Measurements from ENCODE around the gene GREB1. TPM values are rescaled to one million over a fixed set of nuclear protein-coding genes. Genes with fewer than 3 reads are reported as not detected.

The GREB1 gene
- total RNA-seq, 1 donor from 2014 or later, result 0.05 TPM

DNA sequence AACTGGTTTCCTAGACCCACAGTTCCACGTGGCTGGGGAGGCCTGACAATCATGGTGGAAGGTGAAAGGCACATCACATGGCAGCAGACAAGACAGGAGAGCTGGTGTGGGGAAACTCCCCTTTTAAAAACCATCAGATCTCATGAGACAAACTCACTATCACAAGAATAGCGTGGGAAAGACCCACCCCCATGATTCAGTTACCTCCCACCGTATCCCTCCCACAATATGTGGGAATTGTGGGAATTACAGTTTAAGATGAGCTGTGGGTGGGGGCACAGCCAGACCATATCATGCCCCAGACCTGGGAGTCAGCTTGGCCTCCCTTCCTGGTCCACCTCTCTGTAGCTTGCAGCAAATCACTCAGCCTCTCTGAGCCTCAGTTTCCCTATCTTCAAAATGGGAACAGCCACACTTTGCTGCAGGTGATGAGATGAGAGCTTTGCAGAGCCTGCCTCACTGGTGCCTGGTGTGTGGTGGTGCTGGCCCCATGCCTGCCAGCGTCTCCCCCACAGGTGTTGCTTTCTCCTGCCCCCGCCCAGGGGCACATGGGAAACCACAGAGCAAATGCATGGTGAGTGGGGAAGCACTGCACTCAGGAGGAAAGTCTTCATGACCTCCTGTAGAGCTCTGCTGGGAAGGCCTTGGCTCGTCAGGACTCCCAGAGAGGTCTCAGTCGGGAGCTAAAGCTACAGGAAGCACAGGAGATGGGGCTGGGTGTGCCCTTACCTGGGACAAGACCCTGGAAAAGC, 31.1 kb downstream of the GREB1 start:
- Mint-ChIP-seq H3K36me3 (ENCODE audit: low read depth) (no peaks in the 10 kb centered on the region), H3K4me3 (no peak overlapping the region), H3K27ac (no peak overlapping the region), H3K9me3 (no peaks in the 10 kb centered on the region), H3K27me3 (peaks cover 7% of the 10 kb centered on the region), H3K4me1 (no peaks in the 10 kb centered on the region)
- no peak for DNase-seq
- intact Hi-C loops (cut with micrococcal nuclease), result no loop called here

DNA sequence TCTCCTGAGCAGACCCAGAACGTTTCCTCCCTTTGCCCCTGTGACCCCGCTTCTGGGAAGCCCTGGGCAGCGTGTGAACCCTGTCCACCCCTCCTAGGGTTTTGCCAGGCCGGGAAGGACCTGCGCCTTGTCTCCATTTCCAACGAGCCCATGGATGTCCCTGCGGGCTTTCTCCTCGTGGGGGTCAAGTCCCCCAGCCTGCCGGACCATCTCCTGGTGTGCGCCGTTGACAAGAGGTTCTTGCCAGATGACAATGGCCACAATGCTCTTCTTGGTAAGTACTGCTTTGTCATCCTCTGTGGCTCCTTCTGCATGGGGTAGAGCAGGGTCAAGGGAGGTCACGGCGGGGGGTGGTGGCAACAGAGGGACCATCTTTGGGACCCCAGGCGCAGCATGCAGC, 32.5 kb downstream of the GREB1 start:
- no peaks in the 10 kb centered on the region for H3K36me3 Mint-ChIP-seq (ENCODE audit: low read depth)

DNA sequence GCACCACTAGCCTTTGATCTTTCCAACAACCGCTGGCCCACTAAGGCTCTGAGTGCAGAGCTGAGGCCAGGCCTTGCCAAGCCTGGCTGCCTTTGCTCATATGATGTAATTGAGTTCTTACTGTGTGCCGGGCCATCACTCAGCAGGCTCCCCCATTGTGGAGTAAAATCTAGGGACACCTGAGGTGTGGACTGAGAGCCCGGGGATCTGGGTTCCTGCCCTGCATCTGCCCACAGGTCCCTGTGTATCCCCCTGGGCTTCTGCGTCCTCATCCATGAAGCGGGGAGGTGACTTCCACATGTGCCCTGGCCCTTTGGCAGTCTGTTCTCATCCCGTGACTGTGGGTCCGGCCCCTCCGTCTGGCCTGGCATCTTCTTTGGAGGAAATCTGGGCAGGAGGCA, 33.8 kb downstream of the GREB1 start:
- no peak overlapping the region for H3K4me3 Mint-ChIP-seq
- DNase-seq, result no peak

More for the DNA sequence above, 32.5 kb downstream of the GREB1 start:
- H3K4me1 Mint-ChIP-seq, result no peaks in the 10 kb centered on the region
- peaks cover 7% of the 10 kb centered on the region for H3K27me3 Mint-ChIP-seq
- no peak overlapping the region for H3K27ac Mint-ChIP-seq
- DNase-seq, result no peak
- intact Hi-C loops (cut with micrococcal nuclease), result no loop called here
- no peak overlapping the region for H3K4me3 Mint-ChIP-seq
- no peaks in the 10 kb centered on the region for H3K9me3 Mint-ChIP-seq

DNA sequence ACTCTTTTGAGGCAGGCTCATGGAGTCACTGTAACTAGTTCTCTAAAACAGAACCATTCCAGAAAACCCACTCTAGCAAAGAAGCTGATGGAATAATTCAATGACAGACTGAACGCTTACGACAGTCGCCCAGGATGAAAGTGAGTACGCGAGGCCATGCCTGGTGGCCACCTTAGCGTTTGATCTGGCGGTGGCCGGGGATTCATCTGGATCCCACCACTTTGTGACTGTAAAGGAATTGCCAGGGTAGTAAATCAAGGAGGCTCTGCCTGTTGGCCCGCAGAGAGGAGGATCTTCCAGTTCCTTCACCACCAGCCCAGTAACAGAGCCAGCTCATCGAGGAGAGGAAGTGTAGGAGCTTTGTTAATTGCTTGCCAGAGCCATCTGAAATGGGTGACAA, 34.6 kb downstream of the GREB1 start:
- H3K36me3 Mint-ChIP-seq (ENCODE audit: low read depth), result no peaks in the 10 kb centered on the region
- H3K9me3 Mint-ChIP-seq, result no peaks in the 10 kb centered on the region
- DNase-seq, result no peak
- peaks cover 7% of the 10 kb centered on the region for H3K27me3 Mint-ChIP-seq
- no peak overlapping the region for H3K27ac Mint-ChIP-seq
- intact Hi-C loops (cut with micrococcal nuclease), result no loop called here
- H3K4me3 Mint-ChIP-seq, result no peak overlapping the region
- H3K4me1 Mint-ChIP-seq, result no peaks in the 10 kb centered on the region

More for the DNA sequence above, 33.8 kb downstream of the GREB1 start:
- Mint-ChIP-seq H3K9me3 (no peaks in the 10 kb centered on the region), H3K27me3 (peaks cover 7% of the 10 kb centered on the region), H3K27ac (no peak overlapping the region), H3K4me1 (no peaks in the 10 kb centered on the region), H3K36me3 (ENCODE audit: low read depth) (no peaks in the 10 kb centered on the region)
- intact Hi-C loops (cut with micrococcal nuclease), result no loop called here

DNA sequence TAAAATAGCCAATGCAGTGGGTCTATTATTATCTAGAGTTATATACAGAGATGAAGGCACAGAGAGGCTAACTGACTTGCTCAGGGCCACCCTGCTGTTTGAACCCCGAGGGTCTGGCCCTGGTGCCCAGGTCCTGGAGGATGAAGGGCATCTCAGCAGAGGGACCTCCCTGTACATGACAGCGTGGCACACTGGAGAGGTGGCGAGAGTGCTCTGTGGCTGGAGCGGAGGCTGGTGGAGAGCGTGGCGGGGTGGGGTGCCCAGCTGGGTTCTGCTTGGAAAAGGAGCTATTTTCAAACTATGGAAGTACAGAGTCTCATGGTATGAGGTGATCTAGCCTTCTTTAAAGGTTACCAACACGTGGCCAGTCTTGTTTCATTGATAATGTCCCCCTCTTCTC, 35.8 kb downstream of the GREB1 start:
- Mint-ChIP-seq H3K36me3 (ENCODE audit: low read depth) (no peaks in the 10 kb centered on the region), H3K4me1 (no peaks in the 10 kb centered on the region), H3K4me3 (no peak overlapping the region), H3K27ac (no peak overlapping the region), H3K9me3 (no peaks in the 10 kb centered on the region), H3K27me3 (peaks cover 7% of the 10 kb centered on the region)
- intact Hi-C loops (cut with micrococcal nuclease), result no loop called here
- no peak for DNase-seq

DNA sequence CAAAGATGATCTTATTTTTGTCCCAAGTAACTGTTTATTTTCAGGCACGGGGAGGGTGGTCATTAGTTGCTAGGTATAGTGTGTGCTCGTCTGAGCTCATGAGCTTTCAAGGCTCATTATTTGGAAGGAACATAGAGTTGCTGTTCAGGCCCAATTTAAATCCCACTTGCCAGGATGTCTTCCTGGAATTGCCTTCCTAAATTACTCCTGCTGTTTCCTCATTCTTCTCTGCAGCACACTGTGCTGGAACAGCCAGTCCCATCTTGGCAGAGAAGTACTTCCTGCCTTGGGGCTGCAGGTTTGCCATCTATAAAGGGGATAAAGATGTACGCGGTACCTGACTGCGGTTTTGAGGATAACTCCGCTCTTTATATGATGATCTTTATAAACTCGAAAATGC, 37.3 kb downstream of the GREB1 start:
- Mint-ChIP-seq H3K4me3 (no peak overlapping the region), H3K27ac (no peak overlapping the region), H3K4me1 (no peaks in the 10 kb centered on the region), H3K36me3 (ENCODE audit: low read depth) (no peaks in the 10 kb centered on the region), H3K27me3 (peaks cover 7% of the 10 kb centered on the region), H3K9me3 (no peaks in the 10 kb centered on the region)
- intact Hi-C loops (cut with micrococcal nuclease), result no loop called here
- DNase-seq, result no peak

DNA sequence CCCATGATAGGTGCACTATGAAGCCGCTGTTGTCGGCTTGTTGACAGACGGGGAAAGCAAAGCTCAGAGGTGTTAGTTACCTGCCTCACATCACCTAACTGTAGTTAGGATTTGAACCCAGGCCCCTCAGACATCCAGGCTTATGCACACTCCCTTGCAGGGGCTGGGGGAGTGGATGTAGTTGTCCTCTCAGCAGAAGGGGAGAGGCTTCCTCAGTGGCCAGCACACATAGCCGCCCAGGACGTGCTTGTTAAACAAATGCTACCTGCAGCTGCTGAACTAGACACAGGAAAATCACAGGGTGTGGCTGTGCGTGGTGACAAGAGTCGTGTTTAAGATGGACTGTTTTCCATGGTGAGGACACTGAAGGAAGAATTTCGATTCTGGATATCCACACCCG, 39.2 kb downstream of the GREB1 start:
- Mint-ChIP-seq H3K36me3 (ENCODE audit: low read depth) (no peaks in the 10 kb centered on the region), H3K4me3 (no peak overlapping the region), H3K4me1 (no peaks in the 10 kb centered on the region), H3K9me3 (no peaks in the 10 kb centered on the region), H3K27me3 (peaks cover 7% of the 10 kb centered on the region), H3K27ac (no peak overlapping the region)
- intact Hi-C loops (cut with micrococcal nuclease), result no loop called here
- DNase-seq, result no peak

DNA sequence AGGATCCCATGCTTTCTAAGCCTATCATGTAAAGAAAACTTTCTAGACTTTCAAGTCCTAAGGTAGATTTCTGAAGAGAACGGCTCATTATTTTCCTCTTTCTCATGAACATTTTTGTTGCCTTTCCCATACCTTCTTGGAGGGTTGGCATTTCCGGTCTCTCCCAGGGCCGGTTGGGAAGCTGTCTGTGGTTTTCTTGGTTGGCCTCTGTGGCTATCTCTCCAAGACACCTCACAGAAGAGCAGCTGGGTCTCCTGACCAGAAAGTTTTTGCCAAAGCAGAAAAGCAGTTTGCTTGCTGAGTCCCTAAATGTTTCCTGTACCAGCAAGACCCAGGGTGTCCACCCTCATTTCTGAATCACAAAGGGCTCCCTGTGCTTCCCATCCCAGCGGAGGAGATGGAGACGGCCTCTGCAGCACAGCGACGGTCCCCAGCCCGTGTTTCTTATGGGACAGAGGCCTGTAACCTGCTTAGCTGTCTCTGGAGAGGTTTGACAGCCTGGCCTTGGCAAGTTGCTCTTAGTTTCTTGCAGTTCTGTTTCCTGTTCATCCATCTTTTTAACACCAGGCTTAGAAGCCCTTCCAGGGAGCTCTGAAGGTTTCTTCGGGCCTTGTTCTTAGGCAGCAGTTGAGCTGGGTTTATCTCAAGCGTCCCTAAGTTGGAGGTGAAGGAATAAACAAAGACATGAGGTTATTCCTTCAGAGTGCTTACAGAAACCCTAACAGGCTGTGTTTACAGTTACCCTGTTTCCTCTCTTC, 39.8 kb downstream of the GREB1 start:
- H3K27me3 Mint-ChIP-seq, result peaks cover 7% of the 10 kb centered on the region
- H3K27ac Mint-ChIP-seq, result no peak overlapping the region
- intact Hi-C loops (cut with micrococcal nuclease), result no loop called here
- H3K36me3 Mint-ChIP-seq (ENCODE audit: low read depth), result no peaks in the 10 kb centered on the region
- DNase-seq, result no peak
- H3K9me3 Mint-ChIP-seq, result no peaks in the 10 kb centered on the region
- H3K4me1 Mint-ChIP-seq, result no peaks in the 10 kb centered on the region
- no peak overlapping the region for H3K4me3 Mint-ChIP-seq

DNA sequence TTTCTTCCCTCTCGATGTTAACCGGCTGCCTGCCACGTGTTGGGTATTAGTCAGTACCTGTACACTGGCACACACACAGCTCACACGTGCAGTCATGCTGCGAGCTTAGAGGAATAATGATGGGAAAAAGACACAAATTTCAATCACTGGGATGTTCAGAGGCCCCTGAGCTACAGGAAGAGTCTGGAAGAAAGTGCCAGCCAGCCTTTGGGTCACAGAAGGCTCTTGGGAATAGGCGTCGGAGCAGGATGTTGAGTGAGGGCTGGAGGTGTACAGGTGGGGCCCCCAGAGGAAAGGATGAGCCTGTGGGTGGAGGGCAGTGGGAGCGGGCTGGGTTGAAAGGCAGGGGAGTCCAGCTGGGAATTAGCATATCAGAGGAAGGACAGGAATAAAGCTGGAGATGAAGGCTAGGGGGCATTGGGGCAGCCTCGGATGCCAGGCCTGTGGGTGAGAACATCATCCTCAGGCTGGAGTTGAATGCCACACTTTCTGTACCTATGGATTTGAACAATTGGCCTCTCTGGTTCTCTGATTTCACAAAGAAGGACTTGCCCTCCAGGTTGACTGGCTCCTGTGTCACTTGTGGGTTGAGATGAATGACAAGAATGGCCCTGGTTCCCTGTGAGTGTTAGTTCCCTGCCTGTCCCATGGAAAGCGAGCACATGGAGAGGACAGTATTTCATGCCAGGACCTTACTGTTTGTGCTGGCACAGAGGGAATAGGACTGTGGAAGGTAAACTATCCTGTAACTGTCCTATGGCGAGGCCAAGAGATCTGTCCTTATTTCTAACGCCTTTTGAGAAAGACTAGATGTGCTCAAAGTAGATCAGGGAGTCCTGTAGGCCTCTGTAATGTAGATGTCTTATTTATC, 40.6 kb downstream of the GREB1 start:
- Mint-ChIP-seq H3K27me3 (peaks cover 3% of the 10 kb centered on the region), H3K9me3 (no peaks in the 10 kb centered on the region), H3K36me3 (ENCODE audit: low read depth) (no peaks in the 10 kb centered on the region), H3K27ac (no peak overlapping the region), H3K4me3 (no peak overlapping the region), H3K4me1 (no peaks in the 10 kb centered on the region)
- intact Hi-C loops (cut with micrococcal nuclease), result no loop called here
- DNase-seq, result no peak

DNA sequence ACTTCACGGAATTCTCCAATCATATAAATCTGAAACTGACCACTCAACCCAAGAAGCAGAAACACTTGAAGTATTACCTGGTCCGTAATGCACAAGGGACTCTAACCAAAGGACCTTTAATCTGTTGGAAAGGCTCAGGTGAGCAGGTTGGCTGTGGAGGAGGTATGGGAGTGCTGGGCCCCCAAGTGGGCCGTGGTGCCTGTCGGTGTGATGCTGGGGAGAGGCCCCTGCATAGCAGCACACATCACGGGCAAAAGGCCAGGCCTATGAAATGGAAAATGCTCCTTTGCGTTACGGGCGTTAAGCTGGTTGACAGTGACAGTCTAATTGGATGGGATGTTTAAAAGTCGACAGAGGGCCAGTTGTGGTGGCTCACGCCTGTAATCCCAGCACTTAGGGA, 42.6 kb downstream of the GREB1 start:
- no peak overlapping the region for H3K4me3 Mint-ChIP-seq
- no peak for DNase-seq
- intact Hi-C loops (cut with micrococcal nuclease), result no loop called here

DNA sequence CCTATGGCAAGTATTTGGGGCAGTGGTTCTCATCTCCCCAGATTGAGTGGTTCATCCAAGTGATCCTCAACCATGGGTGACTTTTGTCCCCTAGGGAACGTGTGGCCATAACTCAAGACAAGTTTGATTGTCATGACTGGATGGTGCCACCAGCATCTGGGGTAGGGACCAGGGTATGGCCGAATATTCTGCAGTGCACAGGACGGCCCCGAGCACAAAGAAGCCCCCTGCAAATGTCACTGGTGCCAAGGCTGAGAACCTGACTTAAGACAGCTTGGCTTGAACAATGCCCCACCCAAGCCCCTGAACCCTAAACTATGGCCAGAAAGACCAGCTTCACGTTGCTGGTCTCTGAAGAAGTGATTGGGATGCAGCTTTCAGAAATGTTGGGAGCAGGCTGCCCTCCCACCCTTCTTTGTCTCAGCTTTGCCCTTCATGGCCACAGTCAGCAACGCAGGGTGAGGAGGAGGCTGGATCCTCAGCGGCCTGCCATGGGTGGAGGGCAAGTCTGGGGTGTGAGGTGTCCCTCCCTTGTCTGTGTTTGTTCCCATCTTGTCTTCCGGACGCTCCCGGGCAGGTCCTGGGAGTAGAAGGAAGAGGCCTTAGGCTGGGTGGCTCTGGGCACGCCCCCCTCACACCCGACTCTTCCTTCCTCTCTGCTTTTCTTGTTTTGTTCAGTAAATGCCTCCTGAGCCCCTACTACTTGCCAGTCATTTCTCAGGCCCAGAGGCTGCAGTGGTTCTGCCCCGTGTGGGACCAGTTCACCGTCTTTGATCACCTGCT, 43.4 kb downstream of the GREB1 start:
- H3K27ac Mint-ChIP-seq, result no peak overlapping the region
- no peaks in the 10 kb centered on the region for H3K9me3 Mint-ChIP-seq

More for the DNA sequence above, 42.6 kb downstream of the GREB1 start:
- Mint-ChIP-seq H3K9me3 (no peaks in the 10 kb centered on the region), H3K36me3 (ENCODE audit: low read depth) (no peaks in the 10 kb centered on the region), H3K27ac (no peak overlapping the region), H3K27me3 (peaks cover 2% of the 10 kb centered on the region), H3K4me1 (peaks cover 2% of the 10 kb centered on the region)

DNA sequence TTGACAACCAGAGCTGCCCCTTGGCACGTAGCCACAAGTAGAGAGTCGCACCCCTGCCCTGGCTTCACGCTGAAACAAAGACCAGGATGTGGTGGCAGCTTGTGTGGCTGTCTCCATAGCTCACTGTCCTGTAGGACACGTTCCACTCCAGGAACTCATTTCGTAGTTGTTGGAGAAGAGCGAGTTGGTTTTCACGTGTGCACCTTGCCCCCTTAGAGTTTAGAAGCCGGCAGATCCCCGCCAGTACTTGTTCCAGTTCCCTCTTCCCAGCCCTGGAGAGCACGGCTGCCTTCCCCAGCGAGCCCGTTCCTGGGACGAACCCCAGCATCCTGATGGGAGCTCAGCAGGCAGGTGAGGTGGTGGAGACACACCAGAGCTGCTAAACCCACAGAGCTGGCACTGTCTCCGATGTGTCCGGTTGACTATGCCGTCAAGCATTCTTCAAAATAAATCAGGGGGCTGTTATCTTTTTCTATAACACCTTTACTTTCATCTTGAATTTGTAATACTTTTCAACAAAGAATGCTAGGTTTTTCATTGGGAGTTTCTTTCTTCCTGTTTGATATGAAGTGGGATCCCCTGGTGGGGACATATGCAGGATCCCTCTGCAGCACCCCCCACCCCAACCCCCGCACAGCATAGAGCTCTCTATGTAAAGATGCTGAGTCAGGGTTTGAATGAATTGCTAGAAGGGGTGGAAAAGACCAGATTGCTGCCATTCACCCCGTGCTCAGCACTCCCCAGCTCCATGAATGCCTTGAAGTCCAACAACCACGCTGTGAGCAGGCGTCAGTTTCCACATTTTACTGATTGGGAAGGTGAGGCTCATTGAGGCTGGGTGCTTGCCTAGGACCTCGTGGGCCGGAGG, 44.5 kb downstream of the GREB1 start:
- Mint-ChIP-seq H3K9me3 (no peaks in the 10 kb centered on the region), H3K27me3 (peaks cover 2% of the 10 kb centered on the region), H3K36me3 (ENCODE audit: low read depth) (no peaks in the 10 kb centered on the region), H3K4me1 (peaks cover 8% of the 10 kb centered on the region), H3K27ac (no peak overlapping the region), H3K4me3 (no peak overlapping the region)
- no peak for DNase-seq
- intact Hi-C loops (cut with micrococcal nuclease), result no loop called here

More for the DNA sequence above, 43.4 kb downstream of the GREB1 start:
- DNase-seq, result no peak
- Mint-ChIP-seq H3K36me3 (ENCODE audit: low read depth) (no peaks in the 10 kb centered on the region), H3K4me1 (peaks cover 2% of the 10 kb centered on the region), H3K4me3 (no peak overlapping the region), H3K27me3 (peaks cover 2% of the 10 kb centered on the region)
- intact Hi-C loops (cut with micrococcal nuclease), result no loop called here

All from activated CD4-positive, alpha-beta T cell treated with anti-CD3 and anti-CD28 coated beads, Interleukin-2, amount 10 ng/mL, durations not matched to agents 24 days and 14 days (primary cell).